HG03521 (cell line): ENCODE measurements around the gene PRKCD.

Source experiments
- ATAC-seq: cut with Tn5 transposase; IDR thresholded peaks from one replicate; pipeline ENCODE4 v1.9.1; 2021; ENCODE audit warnings: mild to moderate bottlenecking, moderate library complexity; ENCODE audit not compliant: unreplicated experiment

PRKCD gene

GRCh38 chr3:53154881-53155285 is 6.1 kb upstream of the PRKCD start:
- no peak for ATAC-seq

DNA sequence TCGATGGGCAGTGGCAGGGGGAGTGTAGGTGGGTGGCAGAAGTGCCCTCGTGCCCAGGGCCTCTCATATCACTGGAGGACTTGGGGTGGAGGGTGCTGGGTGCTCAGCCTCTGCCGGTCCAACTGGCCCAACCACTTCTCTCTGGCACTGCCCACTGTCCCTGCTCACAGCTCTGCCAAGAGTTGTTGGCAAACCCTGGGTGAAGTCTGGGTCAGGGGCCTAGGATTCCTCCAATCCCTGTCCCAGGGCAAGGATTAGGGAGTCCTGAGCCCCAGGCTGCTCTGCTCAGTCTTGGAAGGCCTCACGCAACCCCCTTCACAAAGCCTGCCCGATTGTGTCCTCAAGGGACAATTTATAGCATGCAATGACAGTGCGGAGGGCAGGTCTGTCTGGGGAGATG is 5.2 kb upstream of the PRKCD start:
- no peak for ATAC-seq

- ATAC-seq: no peak
Observed at GRCh38 chr3:53156368-53156834, 4.6 kb upstream of the PRKCD start.

DNA sequence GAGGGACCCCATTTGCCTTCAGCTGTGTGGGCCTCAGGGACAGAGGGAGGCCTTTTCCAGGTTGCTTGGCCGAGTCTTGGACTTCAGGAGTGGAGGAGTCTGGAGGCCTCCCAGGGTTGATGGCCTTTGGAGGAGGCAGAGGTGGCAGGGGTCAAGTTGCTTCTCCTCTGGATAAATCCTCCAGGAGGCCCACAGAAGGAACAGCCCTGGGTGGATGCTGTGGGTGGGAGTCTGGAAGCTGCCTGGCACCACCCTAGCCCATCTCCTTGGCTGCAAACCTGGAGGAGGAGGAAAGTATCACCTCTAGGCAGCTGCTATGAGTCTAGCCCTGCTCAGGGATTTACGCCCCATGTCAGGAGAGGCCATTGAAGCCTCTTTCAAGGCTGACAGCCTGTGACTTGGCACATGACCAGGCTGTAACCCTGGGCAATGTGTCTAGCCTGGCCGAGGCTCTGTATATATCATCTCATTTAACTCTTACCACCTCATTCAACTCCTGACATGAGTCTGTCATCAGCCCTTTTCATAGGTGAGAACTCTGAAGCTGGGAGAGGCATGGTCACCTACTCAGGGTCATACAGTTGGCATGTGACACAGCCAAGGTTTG is 2.9 kb upstream of the PRKCD start:
- no peak for ATAC-seq

GRCh38 chr3:53158765-53159155 is 2.2 kb upstream of the PRKCD start:
- ATAC-seq: no peak

DNA sequence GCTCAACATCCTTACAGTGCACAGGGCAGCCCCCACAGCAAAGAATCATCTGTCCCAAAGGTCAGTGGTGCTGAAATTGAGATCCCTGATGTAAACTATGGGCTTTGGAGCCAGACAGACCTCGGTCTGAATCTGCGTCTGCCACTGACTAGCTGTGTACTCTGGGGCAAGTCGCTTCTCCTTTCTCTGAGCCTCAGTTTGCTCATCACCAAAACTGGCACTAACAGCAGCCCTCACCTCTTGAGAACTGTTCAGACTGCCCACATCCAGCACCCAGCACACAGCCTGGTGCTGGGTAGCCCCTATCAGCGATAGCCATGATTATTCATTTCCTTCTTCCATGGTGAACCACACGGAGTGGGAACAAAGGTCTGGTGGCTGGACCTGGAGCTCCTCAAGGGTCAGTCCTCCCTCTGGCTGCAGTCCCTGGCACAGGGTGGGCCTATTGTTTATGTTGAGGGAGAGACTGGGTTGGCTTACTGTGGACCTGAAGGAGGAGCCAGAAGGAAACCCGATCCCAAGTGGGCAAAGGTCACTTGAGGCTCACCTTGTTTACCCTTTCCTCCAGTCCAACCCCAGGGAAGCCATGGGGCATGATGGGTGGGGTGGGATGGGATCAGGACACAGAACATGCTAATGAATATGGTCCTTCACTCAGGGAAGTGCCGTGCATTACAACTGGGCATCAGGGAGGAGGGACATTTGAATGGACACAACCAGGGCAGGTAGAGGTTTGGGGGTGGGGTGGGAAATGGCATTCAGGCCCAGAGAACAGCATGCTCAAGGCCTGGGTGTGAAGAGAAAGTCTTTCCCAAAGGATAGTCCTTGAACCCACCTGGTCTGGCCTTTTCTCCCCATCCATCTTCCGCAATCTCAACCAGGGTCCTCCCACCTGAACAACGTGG is 1.6 kb upstream of the PRKCD start:
- ATAC-seq: no peak

- no peak for ATAC-seq
Observed at GRCh38 chr3:53160061-53160659, 849 bp upstream of the PRKCD start.

GRCh38 chr3:53161450-53161819 is 426 bp downstream of the PRKCD start:
- no peak for ATAC-seq

GRCh38 chr3:53161820-53162671 is 1.0 kb downstream of the PRKCD start:
- no peak for ATAC-seq

DNA sequence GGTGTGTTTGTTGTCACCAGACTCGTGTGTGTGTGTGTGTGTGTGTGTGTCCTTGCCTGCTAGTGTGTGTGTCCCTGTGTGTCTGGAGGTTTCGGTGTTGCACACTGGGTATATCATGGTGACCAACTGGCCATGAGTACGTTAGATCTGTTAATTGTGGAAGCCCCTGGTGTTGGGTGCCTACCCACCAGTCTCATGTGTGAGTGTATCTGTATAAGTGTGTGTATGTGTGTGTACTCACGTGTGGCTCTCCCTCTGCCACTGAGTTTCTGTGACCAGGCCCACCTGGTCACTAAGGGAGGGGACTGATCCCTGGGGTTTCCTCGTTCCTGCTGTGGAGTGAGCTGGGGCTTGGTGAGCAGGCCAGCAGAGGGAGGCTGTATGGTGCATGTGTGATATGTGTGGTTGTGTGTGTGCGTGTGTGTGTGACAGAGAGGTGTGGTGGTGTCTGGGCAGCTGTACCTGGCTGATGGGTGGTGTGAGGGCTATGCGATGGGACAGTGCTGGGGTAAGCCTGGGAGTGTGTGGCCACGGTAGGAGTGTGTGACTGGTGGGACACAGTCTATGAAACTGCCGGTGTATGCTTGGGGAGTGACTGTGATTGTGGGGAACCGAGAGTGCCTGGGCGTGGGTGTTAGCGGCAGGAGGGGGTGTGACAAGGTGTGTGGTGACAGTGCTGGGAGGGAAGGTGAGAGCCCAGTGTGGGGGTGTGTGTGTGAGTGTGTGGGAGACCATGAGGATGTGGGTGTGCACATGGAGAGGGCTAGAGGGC is 1.8 kb downstream of the PRKCD start:
- ATAC-seq: no peak

DNA sequence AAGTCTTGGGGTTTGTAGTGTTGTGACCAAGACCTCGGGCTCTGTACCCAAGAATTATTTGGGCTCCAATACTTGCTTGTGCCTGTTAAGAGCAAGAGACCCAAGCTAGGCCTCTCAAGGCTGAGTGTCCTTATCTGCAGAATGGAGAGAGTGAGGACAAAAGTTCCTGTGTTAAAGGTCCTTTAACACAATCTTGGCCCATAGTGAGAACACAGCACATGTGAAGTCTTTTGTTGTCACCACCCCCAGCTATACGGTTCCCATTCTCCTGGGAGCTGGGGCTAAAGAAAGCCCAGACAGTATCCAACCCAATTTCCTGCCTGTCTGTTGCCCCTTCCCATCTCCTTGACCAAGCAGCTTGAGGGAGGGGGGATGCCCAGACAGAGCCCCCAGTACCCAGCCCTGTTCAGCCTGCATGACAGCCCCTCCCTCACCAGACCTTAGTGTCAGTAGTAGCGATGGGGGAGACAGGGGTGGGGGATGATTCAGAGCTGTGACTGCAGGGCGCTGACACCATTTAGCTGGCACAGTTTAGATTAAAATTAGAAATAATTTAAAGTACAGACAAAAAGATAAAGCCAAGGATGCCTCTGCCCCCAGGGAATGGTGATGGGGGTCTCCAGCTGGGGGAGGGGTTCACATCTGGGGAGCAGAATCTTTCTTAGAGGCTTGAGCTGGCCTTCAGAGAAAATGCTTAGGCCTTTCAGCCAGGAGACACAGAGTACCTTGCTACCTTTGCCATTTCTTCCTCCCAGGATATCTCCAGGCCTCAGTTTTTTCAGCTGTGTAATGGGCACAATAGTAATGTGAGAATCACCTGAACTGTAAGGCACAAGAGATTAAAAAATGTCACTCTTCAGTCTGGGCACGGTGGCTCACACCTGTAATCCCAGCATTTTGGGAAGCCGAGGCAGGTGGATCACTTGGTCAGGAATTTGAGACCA is 2.7 kb downstream of the PRKCD start:
- ATAC-seq: no peak

GRCh38 chr3:53164911-53165310 is 3.9 kb downstream of the PRKCD start:
- no peak for ATAC-seq

- ATAC-seq: no peak
Observed at GRCh38 chr3:53166206-53166605, 5.2 kb downstream of the PRKCD start.

DNA sequence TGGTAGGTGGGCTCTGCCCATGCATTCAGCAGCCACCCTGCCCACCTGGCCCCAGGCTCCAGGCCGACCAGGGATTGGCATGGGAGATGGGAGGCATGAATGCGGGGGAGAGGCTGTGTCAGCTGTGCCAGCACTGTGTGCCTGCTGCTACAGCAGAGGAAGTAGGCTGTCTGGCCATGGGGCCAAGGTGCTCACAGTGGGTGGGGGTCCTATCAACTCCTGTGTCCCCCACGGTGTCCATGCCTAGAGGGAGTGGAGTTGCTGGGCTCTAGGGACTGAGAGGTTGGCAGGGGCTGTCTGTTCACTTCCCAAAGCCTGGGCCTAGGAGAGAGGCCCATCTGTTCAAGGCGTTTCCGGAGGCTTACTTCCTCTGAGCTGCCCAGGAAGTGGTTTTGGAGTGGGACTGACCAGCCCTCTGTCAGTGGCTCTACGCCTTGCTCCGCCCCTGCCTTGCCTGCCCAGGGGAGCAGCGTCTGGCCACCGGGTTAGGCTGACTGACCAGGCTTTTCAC is 5.8 kb downstream of the PRKCD start:
- no peak for ATAC-seq

GRCh38 chr3:53167418-53168174 is 6.6 kb downstream of the PRKCD start:
- ATAC-seq: no peak

GRCh38 chr3:53168175-53168923 is 7.3 kb downstream of the PRKCD start:
- ATAC-seq: no peak

- no peak for ATAC-seq
Observed at GRCh38 chr3:53169045-53169831, 8.2 kb downstream of the PRKCD start.
